GM19351 (cell line): ENCODE data around the gene TTLL11.
A peak's percentile ranks its signal among the peaks of the same experiment; 100 is the strongest.

Source experiments
- ATAC-seq: cut with Tn5 transposase; IDR thresholded peaks from one replicate; pipeline ENCODE4 v1.9.1; 2021; ENCODE audit warnings: mild to moderate bottlenecking, moderate library complexity; ENCODE audit not compliant: unreplicated experiment

The TTLL11 gene

GRCh38 chr9:122092611-122093506 is at the start of gene TTLL11:
Gene TTLL11, minus strand, starts transcription at chr9:122093308. Its CDS starts 160 bp downstream, at chr9:122093148.
- peak; percentile 89 for ATAC-seq

DNA sequence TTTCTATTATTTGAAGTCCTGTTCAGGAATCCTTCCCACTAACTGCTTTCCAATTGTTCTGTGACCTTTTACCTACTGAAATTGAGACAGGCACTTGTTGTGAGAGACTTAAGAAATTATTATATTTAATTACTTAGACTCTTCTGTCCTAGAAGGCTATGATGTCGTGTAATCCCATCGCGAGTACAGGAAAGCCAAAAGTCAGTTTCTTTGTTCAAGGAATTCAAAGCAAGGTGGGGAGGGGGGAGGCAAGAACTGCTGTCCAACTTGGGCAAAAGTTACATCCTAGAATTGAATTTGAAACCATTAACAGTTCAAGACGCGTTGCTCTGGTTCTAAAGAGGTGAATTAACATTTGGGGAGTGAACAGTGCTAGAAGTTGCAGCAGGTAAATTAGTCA is 48.6 kb upstream of the TTLL11 start:
- ATAC-seq: no peak

- no peak for ATAC-seq
Observed at GRCh38 chr9:122140368-122141193, 47.5 kb upstream of the TTLL11 start.

DNA sequence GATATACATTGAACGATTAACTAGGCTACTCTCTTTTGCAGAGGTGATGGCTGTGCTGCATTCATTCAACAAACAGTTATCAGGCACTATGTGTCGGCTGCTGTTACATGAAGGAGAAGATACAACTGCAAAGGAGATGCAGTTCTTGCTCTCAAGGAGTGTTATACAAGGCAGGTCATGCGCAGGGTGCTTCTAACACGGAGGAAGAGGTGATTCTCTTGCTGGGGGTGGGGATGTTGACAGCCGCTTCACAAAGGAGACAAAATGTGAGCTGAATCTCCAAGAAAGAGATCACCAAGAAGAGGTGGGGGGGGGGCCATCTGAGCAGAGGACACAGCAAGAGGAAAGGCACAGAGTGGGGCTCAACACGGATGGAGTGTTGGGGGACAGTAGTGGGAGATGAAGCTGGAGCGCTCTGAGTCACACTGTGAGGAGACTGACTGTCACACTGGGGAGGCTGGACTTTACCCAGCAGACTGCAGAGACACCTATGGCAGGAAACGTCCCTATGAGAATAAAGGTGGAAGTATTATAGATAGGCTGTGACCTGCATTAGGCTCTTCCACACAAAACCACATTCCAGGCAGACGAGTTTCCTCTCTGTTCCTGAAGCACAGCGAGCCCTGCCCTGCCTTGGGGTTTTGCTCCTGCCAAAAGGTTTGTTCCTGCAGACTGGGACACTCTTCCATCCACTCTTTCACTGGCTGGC is 45.6 kb upstream of the TTLL11 start:
- ATAC-seq: no peak

DNA sequence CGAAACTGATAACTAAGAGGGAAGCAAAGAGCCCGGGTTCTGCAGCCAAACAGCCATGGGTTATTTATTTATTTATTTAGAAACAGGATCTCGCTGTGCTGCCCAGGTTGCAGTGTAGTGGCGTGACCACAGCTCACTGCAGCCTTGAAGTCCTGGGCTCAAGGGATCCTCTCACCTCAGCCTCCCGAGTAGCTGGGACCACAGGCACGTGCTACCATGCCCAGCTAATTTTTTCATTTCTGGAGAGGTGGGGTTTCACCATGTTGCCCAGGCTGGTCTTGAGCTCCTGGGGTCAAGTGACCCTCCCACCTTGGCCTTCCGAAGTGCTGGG is 42.4 kb upstream of the TTLL11 start:
- no peak for ATAC-seq

DNA sequence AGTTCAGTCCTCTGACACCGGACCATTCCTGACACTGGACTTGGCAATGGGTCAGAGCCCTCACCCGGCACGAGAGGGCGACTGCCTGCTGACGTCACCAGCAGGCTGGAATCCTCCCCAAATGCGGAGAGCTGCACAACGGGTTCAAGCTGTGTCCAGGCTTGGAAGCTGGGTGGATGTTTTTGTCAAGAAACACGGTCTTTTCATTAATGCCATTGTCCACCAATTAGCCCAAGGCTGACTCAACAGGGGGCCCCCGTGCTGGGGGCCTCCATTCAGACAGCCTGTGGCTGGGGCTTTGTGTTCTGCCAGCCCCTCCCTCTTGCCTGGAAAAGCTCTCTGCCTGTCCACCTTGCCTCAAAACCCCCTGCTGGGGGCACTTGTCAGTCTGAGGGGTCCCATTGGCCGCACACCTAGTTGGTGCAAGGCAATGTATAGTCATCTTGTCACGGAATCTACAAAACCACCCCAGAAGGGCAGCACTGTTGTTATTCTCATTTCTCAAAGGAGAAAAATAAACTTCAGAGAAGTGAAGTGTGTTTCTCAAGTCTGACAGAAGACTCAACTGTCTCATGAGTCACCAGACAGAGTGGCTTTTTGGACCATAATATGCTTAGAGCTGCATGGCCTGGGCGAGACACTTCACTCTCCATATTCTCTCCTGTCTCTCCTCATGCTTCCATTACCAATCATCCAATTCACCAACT is 41.9 kb upstream of the TTLL11 start:
- no peak for ATAC-seq

DNA sequence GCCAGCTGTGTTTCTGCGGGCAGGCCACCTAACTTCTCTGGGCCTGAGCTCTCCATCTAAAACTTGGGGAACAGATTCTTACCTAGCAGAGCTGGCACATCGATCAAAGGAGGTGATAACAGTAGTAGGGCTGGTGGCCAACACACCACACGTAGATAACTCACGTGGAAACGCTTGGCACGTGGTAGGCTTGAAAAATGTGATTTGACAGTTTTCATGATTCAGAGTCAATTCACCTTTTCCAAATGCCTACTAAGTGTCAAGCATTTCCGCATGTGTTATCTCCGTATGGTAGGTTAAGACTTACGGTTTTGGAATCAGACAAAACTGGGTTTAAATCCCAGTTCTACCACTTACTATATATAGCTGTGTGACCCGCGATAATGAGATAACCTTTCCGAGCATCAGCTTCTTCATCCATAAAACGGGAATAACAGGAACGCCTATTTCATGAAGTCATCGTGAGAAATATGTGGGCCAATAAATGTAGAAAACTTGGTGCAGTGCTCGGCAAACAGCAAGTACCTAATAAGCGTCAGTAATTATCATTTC is 41.0 kb upstream of the TTLL11 start:
- ATAC-seq: no peak

- ATAC-seq: no peak
Observed at GRCh38 chr9:122133263-122133983, 40.3 kb upstream of the TTLL11 start.

GRCh38 chr9:122132539-122132938 is 39.4 kb upstream of the TTLL11 start:
- ATAC-seq: no peak

- no peak for ATAC-seq
Observed at GRCh38 chr9:122131401-122132001, 38.4 kb upstream of the TTLL11 start.

DNA sequence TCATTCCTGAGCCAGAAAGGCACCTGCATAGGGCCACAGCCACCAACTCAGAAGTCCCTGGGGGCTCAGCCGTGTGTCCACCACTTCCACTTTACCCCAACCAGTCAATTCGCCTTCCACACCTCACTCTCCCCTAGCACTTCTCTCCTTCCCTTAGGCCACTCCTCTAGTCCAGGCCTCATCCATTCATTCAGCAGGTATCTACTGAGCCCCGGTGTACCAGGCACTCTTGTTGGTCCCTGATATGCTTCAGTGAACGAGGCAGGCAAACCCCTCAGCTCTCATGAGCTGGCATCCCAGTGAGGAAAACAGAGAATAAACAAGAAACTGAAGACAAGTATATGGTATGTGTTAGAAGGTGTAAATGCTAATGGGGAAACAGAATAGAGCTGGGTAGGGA is 37.7 kb upstream of the TTLL11 start:
- ATAC-seq: no peak

DNA sequence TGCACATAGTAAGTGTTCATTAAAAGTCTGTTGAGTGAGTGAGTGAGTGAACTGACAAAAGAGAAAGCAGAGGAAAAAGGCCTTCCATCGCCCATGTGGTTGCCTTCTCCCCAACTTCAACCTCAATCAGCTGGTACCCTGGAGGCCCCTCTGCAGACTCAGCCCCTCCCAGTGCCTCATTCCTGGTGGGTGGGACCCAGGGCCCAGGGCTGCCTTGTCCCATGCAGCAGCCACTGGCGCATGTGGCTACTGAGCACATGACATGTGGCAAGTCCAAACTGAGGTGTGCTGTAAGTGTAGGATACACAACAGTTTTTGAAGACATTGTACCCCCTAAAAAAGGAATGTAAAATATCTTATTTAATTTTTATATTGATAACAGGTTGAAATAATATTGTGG is 36.9 kb upstream of the TTLL11 start:
- no peak for ATAC-seq

GRCh38 chr9:122128969-122129343 is 35.8 kb upstream of the TTLL11 start:
- no peak for ATAC-seq

DNA sequence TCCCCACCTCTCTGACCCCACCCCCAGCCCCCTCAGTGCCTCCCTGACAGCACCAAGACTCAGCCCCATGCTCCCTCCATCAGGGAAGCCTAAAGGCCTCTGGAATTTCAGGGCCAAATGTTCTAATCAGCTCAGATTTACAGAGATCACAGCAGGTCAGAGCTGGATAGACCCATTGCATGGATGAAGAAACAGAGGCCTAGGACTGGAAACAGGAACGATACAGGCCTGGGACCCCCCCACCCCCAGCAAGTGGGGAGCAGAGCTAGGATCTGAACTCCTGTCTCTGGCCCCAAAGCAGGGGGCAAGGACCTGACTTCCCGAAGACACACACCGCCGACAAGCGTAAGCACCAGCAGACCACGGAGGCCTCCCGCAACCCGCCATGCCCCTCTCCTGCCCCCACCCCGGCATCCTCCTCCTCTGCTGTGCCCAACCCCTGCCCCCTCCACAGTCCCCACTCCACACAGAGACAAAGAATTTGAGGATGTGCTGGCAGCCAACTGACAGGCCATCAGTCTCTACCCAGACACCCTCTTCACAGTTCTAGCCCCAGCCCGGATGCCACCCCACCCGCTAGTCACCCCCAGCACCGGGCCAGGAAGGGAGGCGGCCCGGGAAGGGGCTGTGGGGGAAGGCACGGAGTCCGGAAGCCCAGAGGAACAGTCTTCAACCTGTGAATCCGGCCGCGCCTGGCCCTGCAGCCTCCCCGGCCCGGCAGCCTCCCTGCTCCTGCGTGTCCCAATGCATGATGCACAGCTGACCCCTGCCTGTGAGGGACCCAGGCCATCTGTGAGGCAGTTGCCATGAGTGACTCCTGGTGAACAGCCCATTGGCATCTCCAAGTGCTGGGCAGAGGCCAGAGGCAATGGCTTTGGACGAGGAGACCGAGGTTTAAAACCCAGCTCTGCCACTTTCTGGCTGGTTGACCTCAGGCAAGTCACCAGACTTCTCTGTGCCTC is 35.2 kb upstream of the TTLL11 start:
- no peak for ATAC-seq

DNA sequence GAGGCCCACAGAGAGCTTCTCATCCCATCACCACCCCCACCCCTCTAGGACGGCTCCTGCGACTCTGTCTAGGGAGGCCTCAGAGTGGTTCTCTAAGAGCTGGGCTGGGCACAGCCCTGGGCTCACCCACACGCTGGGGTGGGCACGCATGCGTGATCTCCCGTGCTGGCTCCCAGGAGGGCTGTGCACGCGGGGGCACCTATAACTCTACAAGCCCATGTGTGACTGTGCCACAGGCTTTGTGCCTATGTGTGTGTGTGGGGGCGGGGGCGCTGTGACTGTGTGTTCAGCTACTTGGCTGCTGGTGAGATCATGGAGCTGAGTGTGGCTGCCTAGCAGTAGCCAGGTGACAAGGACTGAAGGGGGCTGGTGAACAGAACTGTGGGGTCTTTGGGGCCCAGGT is 34.3 kb upstream of the TTLL11 start:
- ATAC-seq: no peak

DNA sequence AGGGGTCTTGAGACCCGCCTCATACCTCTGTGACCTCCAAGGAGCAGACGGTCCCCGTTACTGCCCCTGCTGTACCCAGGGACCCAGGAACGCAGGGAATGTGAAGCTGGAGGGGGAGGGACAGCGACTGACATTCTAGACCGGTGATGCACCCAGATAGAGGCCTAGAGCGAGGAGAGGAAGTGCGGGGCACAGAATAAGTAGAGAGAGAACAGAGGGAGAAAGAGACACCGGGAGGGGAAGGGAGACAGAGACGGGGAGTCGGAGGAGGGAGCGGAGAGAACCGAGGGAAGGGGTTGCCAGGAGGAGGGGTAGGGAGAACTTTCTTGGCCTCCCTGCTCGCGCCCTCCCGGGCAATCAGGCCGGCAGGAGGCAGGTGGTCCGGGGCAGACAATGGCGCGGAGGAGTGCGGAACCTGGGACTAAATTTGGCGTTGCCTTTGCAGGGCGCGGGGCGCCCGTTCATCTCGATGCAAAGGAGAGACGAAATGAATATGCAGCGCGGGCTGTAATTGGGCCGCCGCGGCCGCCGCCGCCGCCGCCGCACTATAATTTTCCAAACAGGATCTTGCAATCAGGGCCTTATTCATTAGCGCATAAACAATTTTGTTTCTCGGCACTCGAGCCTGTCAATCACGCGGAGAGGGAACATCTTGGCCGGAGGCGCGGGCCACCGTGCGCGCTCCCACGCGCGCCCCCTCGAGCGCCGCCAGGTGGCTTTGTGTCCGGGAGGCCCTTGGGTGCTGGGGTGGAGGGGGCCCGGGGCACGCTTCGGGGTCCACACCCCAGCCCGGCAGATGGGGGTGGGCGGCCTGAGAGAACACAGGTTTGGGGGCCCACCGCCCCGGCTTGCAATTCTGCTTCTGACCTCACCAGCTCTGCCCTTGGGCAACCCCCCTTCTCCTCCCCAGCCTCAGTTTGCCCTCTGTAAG is 33.5 kb upstream of the TTLL11 start:
- no peak for ATAC-seq
